ENCODE measurements around the gene ARHGAP15.

DNA sequence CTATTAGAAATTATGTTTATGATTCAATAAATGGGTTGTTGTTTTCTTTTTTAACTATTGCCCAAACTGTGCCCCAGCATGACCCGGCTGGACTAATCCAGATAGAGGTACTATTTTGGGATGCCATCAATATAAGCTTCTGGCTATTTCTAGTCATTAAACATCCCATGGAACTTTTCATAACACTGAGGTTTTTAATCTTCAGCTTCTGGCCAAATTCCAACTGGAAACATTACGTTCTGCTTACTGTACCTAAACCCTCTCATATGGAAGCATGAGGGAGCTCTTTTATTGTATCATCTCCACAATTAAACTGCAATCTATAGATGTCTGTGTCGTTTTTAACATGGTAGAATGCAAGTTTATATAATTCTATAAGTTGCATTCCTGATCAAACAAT, 674.7 kb downstream of the ARHGAP15 start:
- TF ChIP-seq, protein P1, sequence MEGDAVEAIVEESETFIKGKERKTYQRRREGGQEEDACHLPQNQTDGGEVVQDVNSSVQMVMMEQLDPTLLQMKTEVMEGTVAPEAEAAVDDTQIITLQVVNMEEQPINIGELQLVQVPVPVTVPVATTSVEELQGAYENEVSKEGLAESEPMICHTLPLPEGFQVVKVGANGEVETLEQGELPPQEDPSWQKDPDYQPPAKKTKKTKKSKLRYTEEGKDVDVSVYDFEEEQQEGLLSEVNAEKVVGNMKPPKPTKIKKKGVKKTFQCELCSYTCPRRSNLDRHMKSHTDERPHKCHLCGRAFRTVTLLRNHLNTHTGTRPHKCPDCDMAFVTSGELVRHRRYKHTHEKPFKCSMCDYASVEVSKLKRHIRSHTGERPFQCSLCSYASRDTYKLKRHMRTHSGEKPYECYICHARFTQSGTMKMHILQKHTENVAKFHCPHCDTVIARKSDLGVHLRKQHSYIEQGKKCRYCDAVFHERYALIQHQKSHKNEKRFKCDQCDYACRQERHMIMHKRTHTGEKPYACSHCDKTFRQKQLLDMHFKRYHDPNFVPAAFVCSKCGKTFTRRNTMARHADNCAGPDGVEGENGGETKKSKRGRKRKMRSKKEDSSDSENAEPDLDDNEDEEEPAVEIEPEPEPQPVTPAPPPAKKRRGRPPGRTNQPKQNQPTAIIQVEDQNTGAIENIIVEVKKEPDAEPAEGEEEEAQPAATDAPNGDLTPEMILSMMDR (IDR thresholded peaks at IDR 0.05; ENCODE audit: insufficient read depth, low read length, poor library complexity, severe bottlenecking), result no peak
- no peak for TF ChIP-seq EZH2phosphoT487 (conservative IDR thresholded peaks at IDR 0.05; ENCODE audit: low read length)

All from SU-DHL-6 (cell line).